NB4 (cell line): ENCODE data around the gene CRTAP.
"Not testable (repeated sequence)": the region's sequence is repeated elsewhere in the genome, so short reads cannot be mapped to it uniquely, and the experiment has no call there.

ENCODE experiments used
- DNase-seq: peaks from one replicate; pipeline ENCODE4 v3.0.0; 2010; ENCODE audit warnings: low read depth
- H3K4me3 ChIP-seq: one replicate; pipeline ENCODE4 v1.5.1; 2011; ENCODE audit warnings: mild to moderate bottlenecking, low read depth, low read length, moderate library complexity
- MAX ChIP-seq: IDR thresholded peaks from 2 replicates; pipeline ENCODE4 v1.6.1; 2011; ENCODE audit warnings: low read depth, low read length
- MYC ChIP-seq: IDR thresholded peaks from 2 replicates; pipeline ENCODE4 v1.6.1; 2011; ENCODE audit warnings: low read depth, low read length
- POLR2A ChIP-seq: IDR thresholded peaks from 2 replicates; pipeline ENCODE4 v1.6.1; 2011; ENCODE audit warnings: mild to moderate bottlenecking; ENCODE audit not compliant: insufficient read length; ENCODE audit errors: extremely low read depth
- TF ChIP-seq, protein P1 (sequence below): IDR thresholded peaks from one replicate; pipeline ENCODE4 v1.5.1; 2012; ENCODE audit warnings: low read depth, low read length

CRTAP gene

DNA sequence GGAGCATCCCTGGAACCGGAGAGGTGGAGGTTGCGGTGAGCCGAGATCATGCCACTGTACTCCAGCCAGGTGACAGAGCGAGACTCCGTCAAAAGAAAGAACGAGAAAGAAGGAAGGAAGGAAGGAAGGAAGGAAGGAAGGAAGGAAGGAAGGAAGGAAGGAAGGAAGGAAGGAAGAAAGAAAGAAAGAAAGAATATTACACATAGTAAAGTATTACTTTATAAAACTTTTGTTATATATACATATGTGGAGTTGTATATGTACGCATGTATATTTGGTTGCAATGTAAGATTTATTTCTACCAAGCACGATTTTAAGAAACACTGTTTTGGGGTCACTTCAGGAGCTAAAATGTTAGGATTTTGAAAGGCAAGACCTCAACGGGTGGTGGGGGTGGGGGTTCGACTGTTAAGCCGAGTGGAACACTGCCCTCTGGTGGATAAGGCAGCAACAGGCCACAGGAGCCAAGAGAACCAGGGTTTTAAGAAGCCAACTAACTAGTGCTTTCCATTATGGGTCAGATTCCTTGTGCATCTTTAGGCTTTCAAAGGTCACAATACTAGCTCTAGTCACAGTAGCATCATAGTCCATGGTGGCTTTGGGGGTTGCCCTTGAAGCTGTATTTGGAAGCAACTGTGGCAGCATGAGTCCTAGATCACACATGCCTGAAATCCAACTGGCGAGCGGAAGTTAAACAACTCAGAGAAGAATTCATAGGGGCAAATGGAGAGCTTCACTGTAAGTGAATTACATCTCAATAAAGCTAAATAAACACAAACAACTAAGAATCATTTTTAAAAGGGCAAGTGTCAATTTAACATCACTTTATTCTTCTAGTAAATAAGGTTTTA is 39.4 kb upstream of the CRTAP start:
- H3K4me3 ChIP-seq: no peak overlapping the region
- TF ChIP-seq MYC: no peak
- TF ChIP-seq, protein P1, sequence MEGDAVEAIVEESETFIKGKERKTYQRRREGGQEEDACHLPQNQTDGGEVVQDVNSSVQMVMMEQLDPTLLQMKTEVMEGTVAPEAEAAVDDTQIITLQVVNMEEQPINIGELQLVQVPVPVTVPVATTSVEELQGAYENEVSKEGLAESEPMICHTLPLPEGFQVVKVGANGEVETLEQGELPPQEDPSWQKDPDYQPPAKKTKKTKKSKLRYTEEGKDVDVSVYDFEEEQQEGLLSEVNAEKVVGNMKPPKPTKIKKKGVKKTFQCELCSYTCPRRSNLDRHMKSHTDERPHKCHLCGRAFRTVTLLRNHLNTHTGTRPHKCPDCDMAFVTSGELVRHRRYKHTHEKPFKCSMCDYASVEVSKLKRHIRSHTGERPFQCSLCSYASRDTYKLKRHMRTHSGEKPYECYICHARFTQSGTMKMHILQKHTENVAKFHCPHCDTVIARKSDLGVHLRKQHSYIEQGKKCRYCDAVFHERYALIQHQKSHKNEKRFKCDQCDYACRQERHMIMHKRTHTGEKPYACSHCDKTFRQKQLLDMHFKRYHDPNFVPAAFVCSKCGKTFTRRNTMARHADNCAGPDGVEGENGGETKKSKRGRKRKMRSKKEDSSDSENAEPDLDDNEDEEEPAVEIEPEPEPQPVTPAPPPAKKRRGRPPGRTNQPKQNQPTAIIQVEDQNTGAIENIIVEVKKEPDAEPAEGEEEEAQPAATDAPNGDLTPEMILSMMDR: peak; percentile 96
- peak; percentile 79 for DNase-seq

- TF ChIP-seq POLR2A (no peak), MYC (no peak), MAX (no peak)
- TF ChIP-seq, protein P1: no peak
- H3K4me3 ChIP-seq: no peak overlapping the region
- DNase-seq: no peak
Measured at GRCh38 chr3:33075995-33076394, 37.8 kb upstream of the CRTAP start.

- DNase-seq: no peak
- H3K4me3 ChIP-seq: no peak overlapping the region
- TF ChIP-seq MAX (no peak), POLR2A (no peak), MYC (no peak)
- TF ChIP-seq, protein P1: no peak
Measured at GRCh38 chr3:33076952-33077351, 36.9 kb upstream of the CRTAP start.

DNA sequence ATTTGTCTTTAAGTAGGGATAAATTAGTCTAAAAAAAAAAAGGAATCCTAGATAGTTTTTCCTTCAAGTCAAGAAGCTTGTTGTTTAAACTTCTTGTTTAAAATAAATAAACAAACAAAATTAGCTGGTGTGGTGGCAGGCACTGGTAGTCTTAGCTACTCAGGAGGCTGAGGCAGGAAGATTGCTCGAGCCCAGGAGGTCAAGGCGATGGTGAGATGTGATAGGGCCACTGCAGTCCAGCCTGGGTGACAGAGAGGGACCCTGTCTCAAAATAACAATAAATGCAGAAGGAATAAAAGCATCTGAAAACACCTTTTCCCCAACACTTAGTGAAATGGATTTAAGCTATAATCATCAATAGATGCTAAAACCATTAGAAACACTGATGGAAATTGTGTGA is 35.8 kb upstream of the CRTAP start:
- TF ChIP-seq MYC (no peak), MAX (no peak), POLR2A (no peak)
- TF ChIP-seq, protein P1: no peak
- no peak for DNase-seq
- H3K4me3 ChIP-seq: no peak overlapping the region

GRCh38 chr3:33079813-33080212 is 34.0 kb upstream of the CRTAP start:
- not testable (repeated sequence) for DNase-seq

GRCh38 chr3:33081812-33082211 is 32.0 kb upstream of the CRTAP start:
- H3K4me3 ChIP-seq: no peak overlapping the region
- no peak for DNase-seq
- no peak for TF ChIP-seq MAX
- TF ChIP-seq MYC: no peak
- TF ChIP-seq, protein P1: no peak
- TF ChIP-seq POLR2A: no peak

More at GRCh38 chr3:33079813-33080212, 34.0 kb upstream of the CRTAP start:
- not testable (repeated sequence) for H3K4me3 ChIP-seq
